SK-N-SH (cell line): ENCODE data around the gene RRAD.
A peak's percentile ranks its signal among the peaks of the same experiment; 100 is the strongest.

Experiments used
- EZH2phosphoT487 ChIP-seq: fragments of 200-600 bp; sonication (generic); IDR thresholded peaks from 2 replicates; pipeline ENCODE4 v1.6.1; 2017; ENCODE audit warnings: low read depth, mixed run types, mild to moderate bottlenecking, antibody characterized with exemption, moderate library complexity, borderline replicate concordance
- TF ChIP-seq, protein P1 (sequence below): fragments of 200-600 bp; sonication (generic); IDR thresholded peaks from 2 replicates; pipeline ENCODE4 v1.6.1; 2017; ENCODE audit warnings: antibody characterized with exemption, mild to moderate bottlenecking, moderate library complexity
- TF ChIP-seq, protein P2 (sequence below): IDR thresholded peaks from 2 replicates; pipeline ENCODE4 v1.4.0; 2012; ENCODE audit warnings: low read depth

DNA sequence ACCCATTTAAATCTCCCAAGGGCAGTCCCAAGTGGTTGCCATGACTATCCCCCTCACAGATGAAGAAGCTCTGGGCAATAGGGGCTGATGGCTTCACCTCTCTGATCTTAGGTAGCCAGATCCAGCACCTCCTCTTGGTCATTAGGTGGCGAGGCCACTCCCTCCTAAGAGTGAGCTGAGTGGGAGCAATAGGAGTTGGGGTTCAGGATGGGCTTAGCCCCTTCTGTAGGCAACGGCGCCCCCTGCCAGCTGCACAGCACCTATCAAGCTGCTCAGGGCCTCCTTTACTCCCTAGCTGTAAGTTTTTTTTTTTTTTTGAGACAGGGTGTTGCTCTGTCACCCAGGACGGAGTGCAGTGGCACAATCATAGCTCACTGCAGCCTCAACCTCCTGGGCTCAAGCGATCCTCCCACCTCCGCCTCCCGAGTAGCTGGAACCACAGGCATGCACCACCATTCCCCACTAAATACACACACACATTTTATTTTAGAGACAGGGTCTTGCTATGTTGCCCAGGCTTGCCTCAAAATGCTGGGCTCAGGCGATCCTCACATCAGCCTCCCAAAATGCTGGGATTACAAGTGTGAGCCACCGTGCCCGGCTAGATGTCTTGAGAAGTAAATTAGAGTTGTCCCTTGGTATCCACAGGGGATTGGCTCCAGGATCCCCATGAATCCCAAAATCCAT is 3.5 kb upstream of the RRAD start:
- TF ChIP-seq, protein P1, sequence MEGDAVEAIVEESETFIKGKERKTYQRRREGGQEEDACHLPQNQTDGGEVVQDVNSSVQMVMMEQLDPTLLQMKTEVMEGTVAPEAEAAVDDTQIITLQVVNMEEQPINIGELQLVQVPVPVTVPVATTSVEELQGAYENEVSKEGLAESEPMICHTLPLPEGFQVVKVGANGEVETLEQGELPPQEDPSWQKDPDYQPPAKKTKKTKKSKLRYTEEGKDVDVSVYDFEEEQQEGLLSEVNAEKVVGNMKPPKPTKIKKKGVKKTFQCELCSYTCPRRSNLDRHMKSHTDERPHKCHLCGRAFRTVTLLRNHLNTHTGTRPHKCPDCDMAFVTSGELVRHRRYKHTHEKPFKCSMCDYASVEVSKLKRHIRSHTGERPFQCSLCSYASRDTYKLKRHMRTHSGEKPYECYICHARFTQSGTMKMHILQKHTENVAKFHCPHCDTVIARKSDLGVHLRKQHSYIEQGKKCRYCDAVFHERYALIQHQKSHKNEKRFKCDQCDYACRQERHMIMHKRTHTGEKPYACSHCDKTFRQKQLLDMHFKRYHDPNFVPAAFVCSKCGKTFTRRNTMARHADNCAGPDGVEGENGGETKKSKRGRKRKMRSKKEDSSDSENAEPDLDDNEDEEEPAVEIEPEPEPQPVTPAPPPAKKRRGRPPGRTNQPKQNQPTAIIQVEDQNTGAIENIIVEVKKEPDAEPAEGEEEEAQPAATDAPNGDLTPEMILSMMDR, result peak; percentile 70
- TF ChIP-seq EZH2phosphoT487, result no peak
- TF ChIP-seq, protein P2, sequence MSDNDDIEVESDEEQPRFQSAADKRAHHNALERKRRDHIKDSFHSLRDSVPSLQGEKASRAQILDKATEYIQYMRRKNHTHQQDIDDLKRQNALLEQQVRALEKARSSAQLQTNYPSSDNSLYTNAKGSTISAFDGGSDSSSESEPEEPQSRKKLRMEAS, result no peak
